Fibroblast of skin of back (primary cell): ENCODE data around the gene PIGU.
A peak's percentile ranks its signal among the peaks of the same experiment; 100 is the strongest.
"Not testable (repeated sequence)": the region's sequence is repeated elsewhere in the genome, so short reads cannot be mapped to it uniquely, and the experiment has no call there.

ENCODE experiments used
- DNase-seq: peaks from one replicate; pipeline ENCODE4 v3.0.0-alpha.2; 2013

The PIGU gene

GRCh38 chr20:34621383-34622367, 55.2 kb downstream of the PIGU start:
- DNase-seq = peak; percentile 21

GRCh38 chr20:34621036-34621343, 55.9 kb downstream of the PIGU start:
- no peak for DNase-seq

GRCh38 chr20:34618676-34619075, 58.2 kb downstream of the PIGU start:
- no peak for DNase-seq

GRCh38 chr20:34616913-34617312, 60.0 kb downstream of the PIGU start:
- DNase-seq = not testable (repeated sequence)

GRCh38 chr20:34615477-34615876, 61.4 kb downstream of the PIGU start:
- peak; percentile 37 for DNase-seq

GRCh38 chr20:34611976-34612375, 64.9 kb downstream of the PIGU start:
- DNase-seq = not testable (repeated sequence)

GRCh38 chr20:34607066-34607465, 69.8 kb downstream of the PIGU start:
- DNase-seq = no peak

GRCh38 chr20:34604980-34605788, 71.7 kb downstream of the PIGU start:
- DNase-seq = peak; percentile 26

- DNase-seq = no peak
Measured at GRCh38 chr20:34600892-34601653, 75.8 kb downstream of the PIGU start.

- DNase-seq = no peak
Measured at GRCh38 chr20:34595377-34596184, 81.3 kb downstream of the PIGU start.

- DNase-seq = no peak
Measured at GRCh38 chr20:34586488-34587163, 90.3 kb downstream of the PIGU start.

- DNase-seq = no peak
Measured at GRCh38 chr20:34585019-34585418, 91.9 kb downstream of the PIGU start.

GRCh38 chr20:34583544-34583943, 93.3 kb downstream of the PIGU start:
- DNase-seq = no peak

GRCh38 chr20:34582911-34583310, 94.0 kb downstream of the PIGU start:
- DNase-seq = no peak

GRCh38 chr20:34582221-34582620, 94.7 kb downstream of the PIGU start:
- no peak for DNase-seq

GRCh38 chr20:34581341-34582184, 95.3 kb downstream of the PIGU start:
- DNase-seq = peak; percentile 81

GRCh38 chr20:34579979-34580940, 96.6 kb downstream of the PIGU start:
- peak; percentile 41 for DNase-seq

GRCh38 chr20:34579191-34579978, 97.5 kb downstream of the PIGU start:
- peak; percentile 79 for DNase-seq
